NCI-H1105 treated with DMSO at 0.1 percent for 48 hours (cell line): ENCODE data around the gene ZBTB24.

Experiments
- DNase-seq: peaks from one replicate; lab custom pipeline; 2025; lab: John Stamatoyannopoulos, UW

The ZBTB24 gene

GRCh38 chr6:109498052-109498451, 15.0 kb upstream of the ZBTB24 start:
- no peak for DNase-seq

- no peak for DNase-seq
Measured at GRCh38 chr6:109496036-109496772, 13.2 kb upstream of the ZBTB24 start.

GRCh38 chr6:109493865-109494264, 10.8 kb upstream of the ZBTB24 start:
- DNase-seq = no peak

GRCh38 chr6:109491207-109491938, 8.4 kb upstream of the ZBTB24 start:
- DNase-seq = no peak

GRCh38 chr6:109490713-109491112, 7.7 kb upstream of the ZBTB24 start:
- DNase-seq = no peak

GRCh38 chr6:109488001-109488400, 5.0 kb upstream of the ZBTB24 start:
- DNase-seq = no peak

- DNase-seq = no peak
Measured at GRCh38 chr6:109486068-109486467, 3.0 kb upstream of the ZBTB24 start.

- DNase-seq = no peak
Measured at GRCh38 chr6:109485266-109485935, 2.4 kb upstream of the ZBTB24 start.

- DNase-seq = no peak
Measured at GRCh38 chr6:109484122-109484521, 1.1 kb upstream of the ZBTB24 start.

GRCh38 chr6:109483735-109484057, 677 bp upstream of the ZBTB24 start:
- DNase-seq = no peak

- DNase-seq = no peak
Measured at GRCh38 chr6:109480993-109481480, 2.0 kb downstream of the ZBTB24 start.

- DNase-seq = no peak
Measured at GRCh38 chr6:109478841-109479624, 4.0 kb downstream of the ZBTB24 start.

- no peak for DNase-seq
Measured at GRCh38 chr6:109478222-109478805, 4.7 kb downstream of the ZBTB24 start.

- DNase-seq = no peak
Measured at GRCh38 chr6:109477725-109478124, 5.3 kb downstream of the ZBTB24 start.

- DNase-seq = no peak
Measured at GRCh38 chr6:109477184-109477583, 5.8 kb downstream of the ZBTB24 start.

GRCh38 chr6:109475625-109476024, 7.4 kb downstream of the ZBTB24 start:
- DNase-seq = no peak

GRCh38 chr6:109474995-109475394, 8.0 kb downstream of the ZBTB24 start:
- no peak for DNase-seq

- no peak for DNase-seq
Measured at GRCh38 chr6:109473120-109473519, 9.9 kb downstream of the ZBTB24 start.

- no peak for DNase-seq
Measured at GRCh38 chr6:109472132-109472995, 10.7 kb downstream of the ZBTB24 start.

GRCh38 chr6:109471105-109471810, 11.8 kb downstream of the ZBTB24 start:
- DNase-seq = no peak
